IMR-90 (cell line): ENCODE data around the gene KPNA2. TPM values are rescaled to one million over a fixed set of nuclear protein-coding genes. Genes with fewer than 3 reads are reported as not detected.

ENCODE experiments used
- ATAC-seq: fragments of 200-7000 bp; cut with Tn5 transposase; 2 replicates; pipeline ENCODE4 v1.9.1; 2020; ENCODE audit warnings: low read depth, mild to moderate bottlenecking, moderate library complexity
- BruUV-seq: library from RNA; stranded (reverse); fragments of 400-500 nt; replicated peaks from 2 replicates; lab custom pipeline; 2021; lab: Mats Ljungman, UMichigan
- CTCF ChIA-PET: fragments of 300-600 bp; formaldehyde crosslinking; extraction: SDS; loops from one replicate; lab custom pipeline; 2021; ENCODE audit warnings: antibody characterized with exemption; lab: Yijun Ruan, JAX
- POLR2A ChIA-PET: fragments of 300-600 bp; sonication (Branson Sonifier 250); formaldehyde crosslinking; loops from one replicate; lab custom pipeline; 2022; ENCODE audit warnings: antibody characterized with exemption; ENCODE audit not compliant: unreplicated experiment; lab: Charles Lee
- DNase-seq: peaks from one replicate; pipeline ENCODE4 v3.0.0; 2013
- H2AFZ ChIP-seq: replicated peaks from 2 replicates; pipeline ENCODE3; 2013; ENCODE audit warnings: low read length, mild to moderate bottlenecking; ENCODE audit not compliant: poor library complexity
- H2AK5ac ChIP-seq: 2 replicates; pipeline ENCODE4 v1.6.1; 2013; ENCODE audit warnings: low read depth, low read length, inconsistent platforms
- H2AK9ac ChIP-seq: replicated peaks from 2 replicates; pipeline ENCODE3; 2013; ENCODE audit warnings: mild to moderate bottlenecking, low read depth, low read length, moderate library complexity; ENCODE audit not compliant: poor library complexity
- H2BK120ac ChIP-seq: 2 replicates; pipeline ENCODE4 v1.6.1; 2013; ENCODE audit warnings: low read depth, low read length, inconsistent platforms
- H2BK15ac ChIP-seq: 3 replicates; pipeline ENCODE4 v1.6.1; 2013; ENCODE audit warnings: low read depth, low read length, inconsistent platforms
- H2BK20ac ChIP-seq: 2 replicates; pipeline ENCODE4 v1.6.1; 2013; ENCODE audit warnings: low read depth, mild to moderate bottlenecking, inconsistent platforms, low read length, moderate library complexity
- H2BK5ac ChIP-seq: 2 replicates; pipeline ENCODE4 v1.6.1; 2013; ENCODE audit warnings: mild to moderate bottlenecking, low read depth, low read length, inconsistent platforms; ENCODE audit not compliant: poor library complexity, severe bottlenecking
- H3K14ac ChIP-seq: replicated peaks from 2 replicates; pipeline ENCODE4 v1.6.1; 2013; ENCODE audit warnings: low read depth, low read length, inconsistent platforms
- H3K18ac ChIP-seq: 2 replicates; pipeline ENCODE4 v1.6.1; 2013; ENCODE audit warnings: low read depth, low read length, control low read depth
- H3K23ac ChIP-seq: 2 replicates; pipeline ENCODE4 v1.6.1; 2013; ENCODE audit warnings: low read depth, low read length, inconsistent platforms
- H3K27ac ChIP-seq: 2 replicates; pipeline ENCODE4 v1.5.1; 2013; ENCODE audit warnings: mild to moderate bottlenecking, control low read depth, low read length; ENCODE audit not compliant: insufficient read depth
- H3K27me3 ChIP-seq: 2 replicates; pipeline ENCODE4 v1.6.1; 2013; ENCODE audit warnings: low read length; ENCODE audit not compliant: control insufficient read depth, insufficient read depth
- H3K36me3 ChIP-seq: 2 replicates; pipeline ENCODE4 v1.6.1; 2013; ENCODE audit warnings: low read length, mixed read lengths; ENCODE audit not compliant: control insufficient read depth, insufficient read depth
- H3K4ac ChIP-seq: 2 replicates; pipeline ENCODE4 v1.6.1; 2013; ENCODE audit warnings: low read depth, low read length, inconsistent platforms
- H3K4me1 ChIP-seq: 2 replicates; pipeline ENCODE4 v1.6.1; 2013; ENCODE audit warnings: low read length, mixed read lengths; ENCODE audit not compliant: control insufficient read depth, insufficient read depth
- H3K4me2 ChIP-seq: 2 replicates; pipeline ENCODE4 v1.6.1; 2013; ENCODE audit warnings: low read depth, mild to moderate bottlenecking, control low read depth, low read length, moderate library complexity
- H3K4me3 ChIP-seq: 2 replicates; pipeline ENCODE4 v1.5.1; 2013; ENCODE audit warnings: low read depth, mild to moderate bottlenecking, control low read depth, low read length, moderate library complexity; ENCODE audit not compliant: insufficient read depth
- H3K56ac ChIP-seq: 2 replicates; pipeline ENCODE4 v1.6.1; 2013; ENCODE audit warnings: low read length, inconsistent platforms; ENCODE audit not compliant: insufficient read depth; ENCODE audit errors: extremely low read depth
- H3K79me1 ChIP-seq, 2 experiments: 2 replicates each; pipeline ENCODE4 v1.6.1; 2013; ENCODE audit warnings: low read length in 2 of 2, inconsistent platforms in 1 of 2, low read depth in 1 of 2
- H3K9ac ChIP-seq: 2 replicates; pipeline ENCODE4 v1.6.1; 2013; ENCODE audit warnings: low read depth, low read length, control low read depth
- H3K9me1 ChIP-seq: 2 replicates; pipeline ENCODE4 v1.6.1; 2013; ENCODE audit warnings: low read length, inconsistent platforms; ENCODE audit not compliant: insufficient read depth
- H3K9me3 ChIP-seq: 2 replicates; pipeline ENCODE4 v1.6.1; 2013; ENCODE audit warnings: low read length; ENCODE audit not compliant: control insufficient read depth, insufficient read depth
- H4K20me1 ChIP-seq: 2 replicates; pipeline ENCODE4 v1.6.1; 2013; ENCODE audit warnings: low read length, inconsistent platforms; ENCODE audit not compliant: insufficient read depth
- H4K5ac ChIP-seq: 2 replicates; pipeline ENCODE4 v1.6.1; 2013; ENCODE audit warnings: mild to moderate bottlenecking, low read depth, low read length, control low read depth
- H4K8ac ChIP-seq, 2 experiments: 2 replicates each; pipeline ENCODE4 v1.6.1; 2013; ENCODE audit warnings: low read depth in 2 of 2, low read length in 2 of 2, control low read depth in 1 of 2, inconsistent platforms in 1 of 2
- H4K91ac ChIP-seq: 2 replicates; pipeline ENCODE4 v1.6.1; 2013; ENCODE audit warnings: low read depth, low read length, inconsistent platforms; ENCODE audit not compliant: insufficient read depth
- BHLHE40 ChIP-seq: fragments of 150-350 bp; IDR thresholded peaks from 2 replicates; pipeline ENCODE4 v1.6.1; 2016; ENCODE audit warnings: mild to moderate bottlenecking, low read depth, low read length
- CEBPB ChIP-seq: IDR thresholded peaks from 2 replicates; pipeline ENCODE4 v1.6.1; 2012; ENCODE audit warnings: low read depth, low read length, improper control_type of control experiment
- CHD1 ChIP-seq: IDR thresholded peaks from 2 replicates; pipeline ENCODE4 v1.6.1; 2012; ENCODE audit warnings: low read depth, low read length, improper control_type of control experiment
- CTCF ChIP-seq: conservative IDR thresholded peaks from 2 replicates; pipeline ENCODE4 v1.5.1; 2012; ENCODE audit warnings: mild to moderate bottlenecking, low read depth, low read length, improper control_type of control experiment
- FOS ChIP-seq: fragments of 150-350 bp; IDR thresholded peaks from 2 replicates; pipeline ENCODE4 v1.6.1; 2016; ENCODE audit warnings: low read depth, low read length
- MAFK ChIP-seq: IDR thresholded peaks from 2 replicates; pipeline ENCODE4 v1.6.1; 2012; ENCODE audit warnings: low read depth, low read length, improper control_type of control experiment
- MAZ ChIP-seq: IDR thresholded peaks from 2 replicates; pipeline ENCODE4 v1.6.1; 2012; ENCODE audit warnings: low read depth, mild to moderate bottlenecking, low read length, improper control_type of control experiment, moderate library complexity, borderline replicate concordance
- MXI1 ChIP-seq: IDR thresholded peaks from 2 replicates; pipeline ENCODE4 v1.6.1; 2012; ENCODE audit warnings: low read depth, mild to moderate bottlenecking, low read length, moderate library complexity, borderline replicate concordance
- NFE2L2 ChIP-seq: fragments of 150-350 bp; IDR thresholded peaks from 2 replicates; pipeline ENCODE4 v1.6.1; 2016; ENCODE audit warnings: low read depth, mild to moderate bottlenecking, low read length
- POLR2A ChIP-seq: IDR thresholded peaks from 2 replicates; pipeline ENCODE4 v1.6.1; 2012; ENCODE audit warnings: mild to moderate bottlenecking, low read depth, low read length
- RAD21 ChIP-seq: IDR thresholded peaks from 2 replicates; pipeline ENCODE4 v1.6.1; 2012; ENCODE audit warnings: low read length, improper control_type of control experiment
- RCOR1 ChIP-seq: IDR thresholded peaks from 2 replicates; pipeline ENCODE4 v1.6.1; 2012; ENCODE audit warnings: mild to moderate bottlenecking, low read length, improper control_type of control experiment; ENCODE audit not compliant: insufficient replicate concordance
- RFX5 ChIP-seq: IDR thresholded peaks from 2 replicates; pipeline ENCODE4 v1.8.0; 2012; ENCODE audit warnings: low read depth, mild to moderate bottlenecking, low read length, moderate library complexity
- SMC3 ChIP-seq: fragments of 150-350 bp; IDR thresholded peaks from 2 replicates; pipeline ENCODE4 v1.6.1; 2016; ENCODE audit warnings: low read depth, mild to moderate bottlenecking, antibody characterized with exemption, low read length, moderate library complexity
- USF2 ChIP-seq: fragments of 150-350 bp; IDR thresholded peaks from 2 replicates; pipeline ENCODE4 v1.6.1; 2017; ENCODE audit warnings: mild to moderate bottlenecking, antibody characterized with exemption, low read length, low read depth
- WGBS, 2 experiments: methylation state at CpG; one replicate each; pipeline versions ENCODE4 v1.1.5 to v1.1.7; 2013; ENCODE audit warnings: missing lambda C conversion rate in 2 of 2; ENCODE audit not compliant: insufficient read length in 1 of 2; ENCODE audit errors: extremely low coverage in 2 of 2; 5-methylcytosine and 5-hydroxymethylcytosine counted together
- dilution Hi-C: fragments of 300-500 bp; cut with HindIII; formaldehyde crosslinking; loops from one replicate; pipeline ENCODE4 v1.14.3; 2018; ENCODE audit warnings: low sequenced_read_pairs; ENCODE audit not compliant: unreplicated experiment
- in situ Hi-C: fragments of 300-500 bp; cut with MboI; formaldehyde crosslinking; loops from 3 replicates; pipeline ENCODE4 v1.14.3; 2019; ENCODE audit warnings: low sequenced_read_pairs, inconsistent platforms, mixed read lengths
- intact Hi-C: fragments of 100-400 bp; cut with micrococcal nuclease; formaldehyde crosslinking; loops from 2 replicates; pipeline ENCODE4 v1.10.0; 2022
- polyA plus RNA-seq, 3 experiments: library from polyadenylated mRNA; depleted of rRNA; stranded (reverse); fragments of >200 nt; gene quantifications; 2 replicates each; pipeline ENCODE4 v1.2.3, GENCODE V29; 2012; ENCODE audit warnings: low replicate concordance in 1 of 3
- total RNA-seq: library from RNA; depleted of rRNA; stranded (reverse); fragments of >200 nt; gene quantifications from 2 replicates; pipeline ENCODE4 v1.2.3, GENCODE V29; 2012

Gene KPNA2
- total and polyA plus RNA-seq, 2 of the 4 experiments (the other 2 are of a cell fraction) = 135 to 262 TPM

- TF ChIP-seq BHLHE40 (peak; percentile 78), RAD21 (no peak), USF2 (no peak)
Measured at GRCh38 chr17:68035523-68036303, at the start of gene KPNA2 (continued).

GRCh38 chr17:67990909-67991308, 44.6 kb upstream of the KPNA2 start:
- peaks cover 8 to 13% of the 10 kb centered on the region in 2 experiments; a peak in 3 of 4 replicates for H3K79me1 ChIP-seq
- no peak overlapping the region for H3K4me3 ChIP-seq
- no peak overlapping the region for H2AK5ac ChIP-seq
- dilution Hi-C loops = no loop called here
- no peak overlapping the region for H3K56ac ChIP-seq
- no peaks in the 10 kb centered on the region for H4K20me1 ChIP-seq
- no peak overlapping the region for H3K9ac ChIP-seq
- no peak overlapping the region for H3K4ac ChIP-seq
- no peak overlapping the region for H2AK9ac ChIP-seq
- POLR2A ChIA-PET = no interaction called here
- no peak overlapping the region for H2BK15ac ChIP-seq
- H4K8ac ChIP-seq = no peak overlapping the region
- CTCF ChIA-PET = no interaction called here
- no peak overlapping the region for H2BK120ac ChIP-seq
- no peak overlapping the region for H3K23ac ChIP-seq
- DNase-seq = no peak
- H3K9me1 ChIP-seq = peaks cover 8% of the 10 kb centered on the region; the same call in 1 of the 2 replicates
- BruUV-seq = no TSS peak
- H3K4me2 ChIP-seq = no peak overlapping the region
- no peak overlapping the region for H3K18ac ChIP-seq
- no peak overlapping the region for H4K5ac ChIP-seq
- no peaks in the 10 kb centered on the region for H3K27me3 ChIP-seq
- intact Hi-C loops = loop anchor here (10.0 kb wide), 1 partner anchor 214 kb away; no protein-coding TSS in a partner anchor
- H3K36me3 ChIP-seq = no peaks in the 10 kb centered on the region
- no peak overlapping the region for H4K91ac ChIP-seq
- H3K9me3 ChIP-seq = no peaks in the 10 kb centered on the region
- no peak overlapping the region for H2BK20ac ChIP-seq
- in situ Hi-C loops = no loop called here
- no peak for ATAC-seq
- no peak overlapping the region for H3K14ac ChIP-seq
- H3K27ac ChIP-seq = no peak overlapping the region
- peaks cover 5% of the 10 kb centered on the region; the same call in 1 of the 2 replicates for H3K4me1 ChIP-seq
- no CpG with 5 or more reads among the region's 4 CpGs for WGBS, 2 experiments
- no peak overlapping the region for H2AFZ ChIP-seq
- no peak overlapping the region for H2BK5ac ChIP-seq
- TF ChIP-seq RFX5 = no peak
- no peak for TF ChIP-seq NFE2L2
- no peak for TF ChIP-seq CTCF
- TF ChIP-seq CEBPB = no peak
- no peak for TF ChIP-seq RAD21
- TF ChIP-seq MAZ = no peak
- no peak for TF ChIP-seq SMC3
- TF ChIP-seq FOS = no peak
- no peak for TF ChIP-seq CHD1
- TF ChIP-seq MAFK = no peak
- no peak for TF ChIP-seq RCOR1
- TF ChIP-seq POLR2A = no peak
- TF ChIP-seq MXI1 = no peak
- no peak for TF ChIP-seq BHLHE40
